HG03378 (cell line): Measurements from ENCODE around the gene OR2T2.
"Not testable (repeated sequence)": the region's sequence is repeated elsewhere in the genome, so short reads cannot be mapped to it uniquely, and the experiment has no call there.

ENCODE experiments used
- ATAC-seq: cut with Tn5 transposase; IDR thresholded peaks from one replicate; pipeline ENCODE4 v1.9.1; 2021; ENCODE audit warnings: mild to moderate bottlenecking, moderate library complexity; ENCODE audit not compliant: unreplicated experiment

OR2T2 gene

GRCh38 chr1:248445399-248445798, at the start of gene OR2T2:
TSS of gene OR2T2 (plus strand) at chr1:248445637. CDS start at chr1:248452798, 7,161 bp downstream.
- ATAC-seq, result not testable (repeated sequence)

- no peak for ATAC-seq
Observed at GRCh38 chr1:248402748-248403147, 42.7 kb upstream of the OR2T2 start, which contains the start of gene OR2T1. TSS of gene OR2T1 (plus strand) at chr1:248403048. CDS start at chr1:248406148, 3,100 bp downstream.

DNA sequence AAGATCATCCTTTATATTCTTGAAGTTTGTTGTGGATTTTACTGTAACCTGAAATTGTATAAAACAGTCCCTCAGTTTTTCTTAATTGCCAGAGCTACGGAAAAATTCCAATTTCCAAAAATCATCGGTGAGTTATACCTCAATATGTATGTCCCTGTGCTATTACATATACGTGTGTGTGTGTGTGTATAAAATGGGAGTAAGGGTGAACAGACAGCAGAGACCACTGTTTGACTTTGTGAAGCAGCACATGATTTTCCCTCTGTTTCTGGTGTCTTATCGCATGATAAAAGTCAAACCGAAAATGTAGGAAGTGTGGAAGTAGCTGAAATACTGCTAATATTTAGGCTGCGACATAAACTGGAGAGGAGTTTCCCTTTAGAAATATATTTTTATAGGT, 41.4 kb upstream of the OR2T2 start:
- ATAC-seq, result no peak

GRCh38 chr1:248406721-248407692, 38.4 kb upstream of the OR2T2 start:
- no peak for ATAC-seq

- ATAC-seq, result no peak
Observed at GRCh38 chr1:248416226-248416625, 29.2 kb upstream of the OR2T2 start.

- no peak for ATAC-seq
Observed at GRCh38 chr1:248417854-248418253, 27.6 kb upstream of the OR2T2 start.

GRCh38 chr1:248421384-248421783, 24.1 kb upstream of the OR2T2 start:
- ATAC-seq, result no peak

GRCh38 chr1:248427526-248428191, 17.8 kb upstream of the OR2T2 start:
- ATAC-seq, result peak; percentile 57

DNA sequence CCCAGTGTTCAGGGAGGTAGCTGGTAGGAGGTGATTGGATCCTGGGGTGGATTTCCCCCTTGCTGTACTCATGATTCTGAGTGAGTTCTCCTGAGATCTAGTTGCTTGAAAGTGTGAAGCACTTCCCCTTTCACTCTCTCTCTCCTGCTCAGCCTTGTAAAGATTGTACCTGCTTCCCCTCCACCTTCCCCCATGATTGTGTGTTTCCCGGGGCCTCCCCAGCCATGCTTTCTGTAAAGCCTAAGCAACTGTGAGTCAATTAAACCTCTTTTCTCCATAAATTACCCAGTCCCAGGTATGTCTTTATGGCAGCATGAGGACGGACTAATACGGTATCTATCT, 17.3 kb upstream of the OR2T2 start:
- peak; percentile 97 for ATAC-seq

- ATAC-seq, result not testable (repeated sequence)
Observed at GRCh38 chr1:248431683-248432082, 13.8 kb upstream of the OR2T2 start.

DNA sequence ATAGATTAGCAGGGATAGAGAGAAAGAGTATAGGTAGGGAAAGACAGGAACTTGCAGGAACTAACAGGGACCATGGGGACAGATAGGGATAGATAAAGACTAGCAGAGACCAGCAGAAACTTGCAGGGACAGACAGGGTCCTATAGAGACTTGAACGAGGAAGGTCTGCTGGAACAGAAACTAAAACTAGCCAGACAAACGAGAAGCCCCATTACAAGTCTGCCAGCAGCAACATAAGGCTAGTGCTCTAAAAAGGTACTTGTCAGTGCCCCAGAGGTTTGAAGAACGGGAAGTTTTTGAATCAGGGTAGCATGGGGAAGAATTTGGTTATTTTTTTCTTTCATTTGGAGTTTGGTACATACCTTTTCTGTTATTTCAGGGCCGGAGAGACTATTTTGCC, 13.2 kb upstream of the OR2T2 start:
- not testable (repeated sequence) for ATAC-seq

DNA sequence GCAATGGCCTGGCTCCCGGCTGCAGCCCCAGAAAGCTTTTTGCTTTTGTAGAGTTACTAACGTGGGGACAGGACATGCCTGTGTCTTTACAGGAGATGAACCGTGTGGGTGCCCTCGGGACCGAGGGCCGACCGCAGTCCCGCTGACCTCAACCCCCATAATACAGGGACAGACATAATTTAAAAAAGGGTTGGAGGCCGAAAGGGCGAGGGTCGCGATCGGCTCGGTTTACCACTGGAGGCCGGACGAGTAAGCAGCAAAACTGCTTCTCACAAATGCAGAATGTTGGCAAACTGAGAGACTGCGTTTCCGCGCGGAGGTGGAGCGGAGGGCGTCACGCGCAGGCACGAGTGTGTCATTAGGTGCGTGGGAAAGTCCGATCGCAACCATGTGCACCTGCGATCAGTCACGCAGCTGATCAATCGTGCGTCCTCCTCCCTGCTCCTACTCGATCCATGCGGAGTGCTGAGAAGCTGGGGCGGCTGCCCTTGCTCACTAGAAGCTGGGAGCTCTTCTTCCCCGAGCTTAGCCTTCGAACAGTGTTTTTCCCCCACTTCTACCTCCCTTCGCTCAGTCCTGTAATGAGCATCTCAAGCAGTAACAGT, 11.5 kb upstream of the OR2T2 start:
- not testable (repeated sequence) for ATAC-seq

GRCh38 chr1:248434913-248435312, 10.5 kb upstream of the OR2T2 start:
- peak; percentile 54 for ATAC-seq

DNA sequence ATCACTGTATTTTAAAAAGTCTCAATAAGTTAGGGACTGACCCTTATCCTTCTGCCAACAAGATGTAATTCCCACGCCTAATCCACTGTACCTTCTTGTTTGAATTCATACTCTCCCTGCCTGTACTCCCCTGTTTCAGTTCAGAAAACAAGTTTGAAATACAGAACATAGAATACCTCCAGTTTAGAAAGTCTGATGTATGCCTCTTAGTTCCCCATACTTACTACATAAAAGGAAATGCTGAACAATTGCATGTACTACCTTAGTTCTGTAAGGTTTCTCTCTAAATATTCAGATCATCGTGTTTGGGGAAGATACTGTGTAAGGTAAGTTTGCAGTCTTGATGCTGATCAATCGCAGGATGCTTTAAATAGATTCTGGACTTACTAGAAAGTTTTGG, 9.1 kb upstream of the OR2T2 start:
- peak; percentile 48 for ATAC-seq

- ATAC-seq, result not testable (repeated sequence)
Observed at GRCh38 chr1:248438668-248439067, 6.8 kb upstream of the OR2T2 start.

DNA sequence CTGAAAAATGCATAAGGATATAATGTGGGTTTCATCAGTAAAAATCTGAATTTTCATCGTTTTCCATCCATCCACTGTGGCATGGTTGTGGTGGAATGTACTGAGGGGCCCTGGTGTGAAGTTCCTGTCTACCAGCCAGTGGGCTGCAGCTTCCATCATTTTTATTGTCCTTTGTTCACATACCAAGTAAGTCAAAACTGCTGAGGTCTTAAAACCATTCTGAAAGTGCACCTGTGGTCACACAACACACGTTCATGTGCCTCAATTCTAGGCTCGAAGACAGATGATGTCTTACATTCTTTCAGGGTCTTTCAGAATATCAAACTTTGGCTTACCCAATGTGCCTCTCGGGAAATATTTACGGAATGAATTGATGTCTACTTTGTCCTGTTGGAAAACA, 6.2 kb upstream of the OR2T2 start:
- not testable (repeated sequence) for ATAC-seq

GRCh38 chr1:248442500-248443277, 2.7 kb upstream of the OR2T2 start:
- not testable (repeated sequence) for ATAC-seq

DNA sequence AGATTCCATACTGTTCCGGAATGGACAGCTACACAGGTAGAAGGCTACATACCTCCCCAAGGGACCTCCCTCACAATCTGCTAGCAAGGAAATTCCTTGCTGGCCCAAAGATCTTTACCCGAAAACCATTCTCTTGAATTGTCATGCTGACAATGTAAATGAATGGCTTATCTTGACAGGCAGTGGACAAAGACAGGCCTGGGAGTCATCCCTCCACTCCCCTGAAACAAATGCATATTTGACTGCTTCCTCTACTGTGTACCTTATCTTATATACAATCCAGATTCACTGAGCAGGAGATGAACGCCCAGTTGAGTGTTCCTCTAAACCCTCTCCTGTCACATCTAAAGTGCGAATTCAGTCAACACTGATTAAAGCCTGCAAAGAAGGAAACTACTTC, 834 bp upstream of the OR2T2 start:
- not testable (repeated sequence) for ATAC-seq

DNA sequence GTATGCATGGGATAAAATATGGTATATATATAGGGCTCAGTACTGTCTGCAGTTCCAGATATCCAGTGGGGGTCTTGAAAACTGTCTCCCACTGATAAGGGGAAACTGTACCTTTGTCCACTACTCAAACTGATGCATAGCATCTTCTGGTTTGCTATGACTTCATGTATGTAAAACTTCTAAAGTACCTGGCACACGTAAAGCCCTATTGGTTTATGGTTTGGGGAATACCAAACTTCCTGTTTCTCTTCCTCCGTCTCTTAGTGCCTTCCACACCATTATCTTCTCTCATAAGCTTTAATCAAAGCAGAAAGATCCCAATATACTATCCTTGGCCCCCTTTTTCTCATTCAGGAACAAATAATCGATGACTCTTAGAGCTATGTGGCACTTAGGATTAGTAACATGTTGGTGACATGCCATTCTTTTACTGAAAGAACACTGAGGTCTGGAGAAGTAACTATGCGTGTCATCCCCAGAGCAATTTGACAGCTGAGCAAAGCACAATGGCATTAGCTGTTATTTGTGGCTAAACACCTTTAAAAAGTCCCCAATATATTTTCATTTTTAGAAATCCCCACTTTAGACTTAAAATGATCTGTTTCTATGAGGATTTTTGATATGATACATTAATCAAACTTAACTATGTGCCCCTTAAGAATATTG, 3.1 kb downstream of the OR2T2 start:
- peak; percentile 72 for ATAC-seq

DNA sequence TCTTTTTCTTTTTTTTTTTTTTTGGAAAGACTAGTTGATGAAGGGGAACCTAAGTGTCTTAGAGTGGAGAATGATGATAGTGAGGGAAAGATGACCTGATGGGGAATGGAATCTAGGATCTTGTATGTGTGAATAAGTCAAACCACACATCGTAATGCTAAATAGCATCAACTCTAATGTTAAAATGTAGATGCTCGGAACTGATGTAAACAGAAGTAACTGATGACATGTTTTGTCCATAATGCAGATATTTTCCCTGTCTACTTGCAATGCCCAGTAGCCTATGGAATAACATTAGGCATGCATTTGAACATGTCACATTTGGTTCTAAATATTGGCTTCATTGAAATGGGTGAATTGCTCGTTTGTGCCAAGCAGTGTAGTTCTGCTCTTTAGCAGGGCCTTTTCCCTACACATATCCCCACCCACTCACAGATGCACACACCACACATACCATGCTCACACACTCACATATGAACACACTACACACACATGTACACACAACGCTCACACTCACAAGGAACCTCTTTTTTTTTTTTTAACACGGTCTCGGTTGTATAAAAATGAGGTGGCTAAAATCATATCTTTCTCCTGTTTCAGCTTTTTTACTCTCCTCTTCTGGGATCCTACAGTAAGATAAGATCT, 4.5 kb downstream of the OR2T2 start:
- not testable (repeated sequence) for ATAC-seq
